Thymus (tissue), 11 donors: ENCODE data around the gene DOCK3. TPM values are rescaled to one million over a fixed set of nuclear protein-coding genes. Genes with fewer than 3 reads are reported as not detected.
A peak's percentile ranks its signal among the peaks of the same experiment; 100 is the strongest.

ENCODE experiments used
- DNase-seq, 9 donors: peaks; one replicate each; pipeline ENCODE4 v3.0.0-alpha.2; 2013; ENCODE audit warnings: low spot score in 9 of 9, low read depth in 6 of 9, missing footprints in 1 of 9
- H3K27ac ChIP-seq, 2 donors: one replicate each; pipeline ENCODE4 v1.5.1; 2013; ENCODE audit warnings: control low read depth in 1 of 2, low read depth in 1 of 2, low read length in 1 of 2, mild to moderate bottlenecking in 1 of 2, moderate library complexity in 1 of 2
- H3K27me3 ChIP-seq, 2 donors: one replicate each; pipeline ENCODE4 v1.5.1; 2013; ENCODE audit warnings: low read length in 1 of 2; ENCODE audit not compliant: control insufficient read depth in 2 of 2, insufficient read depth in 1 of 2
- H3K36me3 ChIP-seq, 2 donors: one replicate each; pipeline ENCODE4 v1.5.1; 2013; ENCODE audit warnings: low read length in 1 of 2, mild to moderate bottlenecking in 1 of 2, moderate library complexity in 1 of 2; ENCODE audit not compliant: control insufficient read depth in 2 of 2, insufficient read depth in 2 of 2
- H3K4me1 ChIP-seq, 2 donors: one replicate each; pipeline ENCODE4 v1.5.1; 2013; ENCODE audit warnings: low read length in 2 of 2; ENCODE audit not compliant: control insufficient read depth in 2 of 2, insufficient read depth in 2 of 2
- H3K4me3 ChIP-seq, 2 donors: one replicate each; pipeline ENCODE4 v1.5.1; 2013; ENCODE audit warnings: low read length in 2 of 2, control low read depth in 1 of 2, mild to moderate bottlenecking in 1 of 2
- H3K9me3 ChIP-seq, 2 donors: one replicate each; pipeline ENCODE4 v1.5.1; 2013; ENCODE audit warnings: low read length in 1 of 2, mild to moderate bottlenecking in 1 of 2; ENCODE audit not compliant: control insufficient read depth in 2 of 2, insufficient read depth in 1 of 2
- WGBS: extraction: QIAGEN DNeasy Blood & Tissue Kit; methylation state at CpG from one replicate; pipeline ENCODE4 v1.1.7; 2013; 5-methylcytosine and 5-hydroxymethylcytosine counted together
- polyA plus RNA-seq: library from polyadenylated mRNA; stranded (reverse); fragments of 200-250 nt; gene quantifications from one replicate; pipeline ENCODE4 v1.2.3, GENCODE V29; 2013
- total RNA-seq: library from RNA; stranded (reverse); fragments of 120-200 nt; gene quantifications from one replicate; pipeline ENCODE4 v1.2.4, GENCODE V29; 2013
- donor health status: healthy.

Gene DOCK3
- total and polyA plus RNA-seq, 2 donors, result 0.05 to 0.21 TPM

DNA sequence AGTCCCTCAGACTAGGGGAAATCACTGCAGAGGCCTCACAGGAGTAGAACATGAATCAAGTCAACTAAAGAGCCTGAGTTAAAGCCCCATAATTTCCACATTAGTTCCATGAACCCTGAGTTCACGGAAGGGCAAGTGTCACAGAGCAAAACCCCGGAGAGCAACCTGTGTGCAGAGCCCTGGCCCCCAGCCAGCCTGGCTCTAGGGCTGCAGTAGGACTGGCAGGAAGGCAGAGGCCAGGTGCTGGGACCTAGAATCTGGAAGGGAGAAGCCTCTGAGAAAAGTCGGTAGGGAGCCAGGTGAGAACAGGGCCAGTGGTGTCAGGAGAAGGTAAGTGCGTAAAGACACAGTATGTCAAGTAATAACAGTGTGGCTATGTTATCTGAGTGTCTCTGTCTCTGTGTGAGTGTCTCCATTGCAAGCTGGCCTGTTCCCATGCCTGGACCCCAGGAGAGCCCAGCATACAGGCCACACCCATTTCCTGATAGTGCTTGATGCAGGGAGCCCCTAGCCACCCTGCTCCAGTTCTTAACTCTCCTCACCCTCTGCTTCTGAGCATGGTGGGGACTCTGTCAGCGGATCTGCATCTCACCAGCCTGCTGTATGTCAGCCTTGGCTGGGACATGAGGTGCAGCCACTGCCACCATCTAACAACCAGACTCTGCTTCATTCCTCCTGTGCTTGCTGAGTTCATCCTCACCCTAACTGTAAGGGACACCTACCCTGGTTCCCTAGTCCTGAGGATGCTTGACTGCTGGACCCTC is 699.1 kb downstream of the DOCK3 start:
- no peak overlapping the region for H3K27ac ChIP-seq
- peaks cover 4 to 11% of the 10 kb centered on the region in 2 donors for H3K4me1 ChIP-seq
- no peak overlapping the region for H3K4me3 ChIP-seq
- 84% methylated on average over 5 of the region's 5 CpGs for WGBS
- no peaks in the 10 kb centered on the region for H3K36me3 ChIP-seq
- DNase-seq, result no peak
- no peaks in the 10 kb centered on the region for H3K9me3 ChIP-seq
- peaks cover 0 to 2% of the 10 kb centered on the region in 2 donors for H3K27me3 ChIP-seq

DNA sequence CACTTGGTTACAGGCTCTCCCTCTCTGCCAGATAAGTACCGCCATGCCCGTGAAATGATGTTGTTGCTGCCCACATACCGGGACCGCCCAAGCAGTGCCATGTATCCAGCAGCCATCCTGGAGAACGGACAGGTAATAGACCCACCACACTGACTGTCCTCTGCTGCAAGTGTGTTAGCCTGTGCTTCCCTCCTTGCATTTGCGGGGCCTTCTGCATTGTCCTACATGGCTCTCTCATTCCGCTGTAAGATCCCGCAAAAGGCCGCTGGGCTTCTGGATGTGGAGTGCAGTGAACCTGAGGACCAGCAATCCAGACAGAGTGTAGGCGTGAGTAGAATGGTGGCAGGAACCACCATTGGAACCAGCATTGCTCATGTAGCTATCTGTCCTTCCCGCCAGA is 699.7 kb downstream of the DOCK3 start:
- no peak overlapping the region for H3K4me3 ChIP-seq
- no peak overlapping the region for H3K27ac ChIP-seq
- H3K9me3 ChIP-seq, result no peaks in the 10 kb centered on the region
- H3K27me3 ChIP-seq, result peaks cover 0 to 2% of the 10 kb centered on the region in 2 donors
- H3K36me3 ChIP-seq, result no peaks in the 10 kb centered on the region
- peaks cover 8 to 17% of the 10 kb centered on the region in 2 donors for H3K4me1 ChIP-seq
- 97% methylated on average over 11 of the region's 11 CpGs for WGBS
- no peak for DNase-seq

DNA sequence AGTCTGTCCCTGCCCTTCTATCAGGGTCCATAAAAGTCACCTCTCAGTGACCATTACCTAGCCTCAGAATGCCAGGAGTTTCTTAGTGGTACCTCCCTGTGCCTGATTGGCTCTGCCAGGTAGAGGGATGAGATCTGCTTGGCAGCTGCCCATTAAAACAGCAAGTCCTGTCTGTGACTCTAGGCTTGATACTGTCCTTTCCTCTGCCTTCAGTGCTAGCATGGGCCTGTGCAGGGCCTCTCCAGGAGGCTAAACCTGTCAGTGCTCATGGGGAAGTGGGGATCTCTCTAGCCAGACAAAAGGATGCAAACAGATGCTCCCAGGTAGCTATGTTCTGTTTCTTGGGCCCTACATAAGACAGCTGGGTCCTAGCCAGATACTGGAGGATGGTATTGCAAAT is 700.4 kb downstream of the DOCK3 start:
- no peak overlapping the region for H3K27ac ChIP-seq
- H3K27me3 ChIP-seq, result peaks cover 0 to 2% of the 10 kb centered on the region in 2 donors
- H3K4me3 ChIP-seq, result no peak overlapping the region
- DNase-seq, result no peak
- no peaks in the 10 kb centered on the region for H3K9me3 ChIP-seq
- H3K4me1 ChIP-seq, result peaks cover 15 to 24% of the 10 kb centered on the region in 2 donors
- H3K36me3 ChIP-seq, result no peaks in the 10 kb centered on the region

DNA sequence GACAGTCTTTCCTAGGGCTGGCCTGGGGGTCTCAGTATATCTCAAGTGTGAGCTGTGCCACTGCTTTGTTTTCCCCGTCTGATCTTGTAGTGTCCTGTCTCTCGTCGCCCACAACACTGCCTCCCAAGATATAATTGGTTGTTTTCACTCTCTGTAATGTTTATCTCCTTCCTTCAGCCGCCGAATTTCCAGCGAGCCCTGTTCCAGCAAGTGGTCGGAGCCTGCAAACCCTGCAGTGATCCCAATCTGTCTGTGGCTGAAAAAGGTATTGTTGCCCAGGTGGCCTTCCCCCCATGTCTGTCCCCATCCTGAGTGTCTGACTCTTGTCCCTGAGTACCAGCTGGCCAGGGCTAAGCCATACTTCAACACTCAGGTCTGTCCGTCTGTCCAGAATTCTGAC is 700.8 kb downstream of the DOCK3 start:
- H3K27me3 ChIP-seq, result no peaks in the 10 kb centered on the region
- no peak overlapping the region for H3K27ac ChIP-seq
- WGBS, result 96% methylated on average over 8 of the region's 8 CpGs
- DNase-seq, result no peak
- H3K36me3 ChIP-seq, result no peaks in the 10 kb centered on the region
- peaks cover 16 to 27% of the 10 kb centered on the region in 2 donors for H3K4me1 ChIP-seq
- H3K9me3 ChIP-seq, result no peaks in the 10 kb centered on the region
- H3K4me3 ChIP-seq, result no peak overlapping the region

DNA sequence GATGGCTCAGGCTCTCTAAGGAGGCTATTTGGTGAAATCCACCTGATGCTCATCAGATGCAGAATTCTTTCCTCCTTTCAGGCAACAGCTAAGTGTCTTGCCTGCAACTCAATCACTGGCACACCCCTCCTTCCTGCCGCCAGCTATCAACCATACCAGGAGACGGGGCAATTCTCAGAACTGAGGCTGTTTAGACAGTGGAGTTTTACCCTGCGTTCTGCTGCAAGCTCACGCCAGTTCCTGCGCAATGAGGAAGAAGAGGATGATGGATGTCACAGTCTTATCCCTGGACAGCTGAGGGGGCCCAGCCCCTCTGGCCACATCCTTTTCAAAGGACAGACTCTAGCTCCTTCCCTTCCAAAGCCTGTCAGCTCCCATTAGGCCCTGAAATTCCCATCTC is 703.3 kb downstream of the DOCK3 start:
- peaks cover 17 to 27% of the 10 kb centered on the region in 2 donors for H3K4me1 ChIP-seq
- H3K27ac ChIP-seq, result no peak overlapping the region
- H3K36me3 ChIP-seq, result no peaks in the 10 kb centered on the region
- H3K9me3 ChIP-seq, result no peaks in the 10 kb centered on the region
- WGBS, result 48% methylated on average over 5 of the region's 5 CpGs
- H3K4me3 ChIP-seq, result no peak overlapping the region
- no peaks in the 10 kb centered on the region for H3K27me3 ChIP-seq
- DNase-seq, result no peak

DNA sequence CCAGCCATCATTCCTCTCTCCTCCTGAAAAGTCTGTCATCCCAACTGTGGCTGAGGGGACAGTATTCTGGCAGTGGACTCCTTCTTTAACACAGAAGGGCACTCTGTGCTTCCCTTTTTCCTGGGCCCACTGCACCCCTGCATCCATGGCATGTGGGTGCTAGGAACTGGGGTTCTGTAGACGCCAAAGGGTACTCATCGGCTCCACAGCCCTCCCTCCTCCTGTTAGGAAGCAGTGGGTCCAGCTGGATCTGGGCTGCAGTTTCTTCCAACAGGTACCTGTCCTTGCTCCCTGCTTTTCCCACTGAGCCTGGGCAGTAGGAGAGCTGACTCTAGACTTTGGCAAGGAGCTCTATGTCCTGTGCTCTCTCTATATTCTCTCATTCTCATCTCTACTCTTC is 704.0 kb downstream of the DOCK3 start:
- 80% methylated on average over 2 of the region's 2 CpGs for WGBS
- Histone ChIP-seq H3K4me3 (no peak overlapping the region), H3K4me1 (peaks cover 20 to 31% of the 10 kb centered on the region in 2 donors), H3K27ac (no peak overlapping the region), H3K36me3 (no peaks in the 10 kb centered on the region), H3K9me3 (no peaks in the 10 kb centered on the region), H3K27me3 (no peaks in the 10 kb centered on the region)
- DNase-seq, result no peak

DNA sequence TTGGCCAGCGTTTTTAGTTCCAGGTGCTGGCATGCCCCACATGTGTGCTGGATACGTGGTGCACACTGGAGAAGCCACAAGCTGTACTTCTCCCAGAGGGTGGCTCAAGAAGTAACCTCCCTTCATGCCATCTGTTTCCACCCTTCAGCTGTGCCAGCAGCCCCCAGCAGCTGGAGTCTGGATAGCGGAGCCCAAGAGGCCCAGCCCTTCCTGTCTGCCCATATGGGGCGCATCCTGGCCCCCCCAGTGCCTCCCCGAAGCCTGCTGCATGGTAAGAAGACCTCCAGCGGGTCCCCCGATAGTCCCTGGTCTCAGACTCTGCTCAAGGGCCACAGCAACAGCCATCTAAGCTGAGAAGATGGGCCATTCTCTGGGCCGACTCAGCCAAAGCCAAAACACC is 704.6 kb downstream of the DOCK3 start:
- peak in 2 of 9 donors; percentile 30 to 53 for DNase-seq
- Histone ChIP-seq H3K9me3 (no peaks in the 10 kb centered on the region), H3K27ac (peak overlapping the region; percentile 19 to 57), H3K4me3 (no peak overlapping the region), H3K4me1 (peaks cover 22 to 34% of the 10 kb centered on the region in 2 donors), H3K36me3 (no peaks in the 10 kb centered on the region), H3K27me3 (no peaks in the 10 kb centered on the region)
- 10% methylated on average over 8 of the region's 8 CpGs for WGBS

DNA sequence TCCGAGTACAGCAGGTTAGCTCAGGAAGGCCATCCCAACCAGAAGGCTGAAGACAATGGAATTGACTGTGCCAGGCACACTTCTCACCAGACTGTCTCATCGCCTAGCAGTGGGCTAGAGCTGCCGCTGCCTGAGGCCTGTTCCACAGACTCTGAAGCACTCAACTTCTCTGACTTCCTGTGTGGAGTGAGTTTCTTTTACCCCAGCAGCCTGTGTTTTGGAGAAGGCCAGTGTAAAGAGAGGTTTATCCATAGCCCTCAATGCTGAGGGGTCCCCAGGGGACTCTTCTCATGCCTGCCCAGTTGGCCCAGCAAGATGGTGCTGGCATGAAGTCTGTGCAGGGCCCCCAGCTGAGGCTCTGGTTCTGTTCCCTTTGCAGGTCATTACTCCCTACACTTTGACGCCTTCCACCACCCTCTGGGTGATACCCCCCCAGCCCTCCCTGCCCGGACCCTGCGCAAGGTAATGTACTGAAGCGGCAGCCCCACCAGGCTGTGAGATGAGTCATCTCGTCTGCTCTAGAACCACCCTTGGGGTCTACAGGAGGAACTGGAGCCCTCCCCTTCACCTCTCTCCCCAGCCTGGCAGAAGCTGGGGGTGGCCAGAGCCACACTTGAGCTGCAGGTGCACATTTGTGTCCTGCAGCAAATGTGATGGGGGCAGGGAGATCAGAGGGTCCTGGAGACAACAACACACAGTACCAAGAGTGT is 705.2 kb downstream of the DOCK3 start:
- H3K27ac ChIP-seq, result peak overlapping the region; percentile 50 to 57
- H3K27me3 ChIP-seq, result no peaks in the 10 kb centered on the region
- peak in 2 of 9 donors; percentile 30 to 48 for DNase-seq
- WGBS, result 41% methylated on average over 8 of the region's 8 CpGs
- peaks cover 23 to 34% of the 10 kb centered on the region in 2 donors for H3K4me1 ChIP-seq
- no peaks in the 10 kb centered on the region for H3K36me3 ChIP-seq
- H3K4me3 ChIP-seq, result no peak overlapping the region
- no peaks in the 10 kb centered on the region for H3K9me3 ChIP-seq

DNA sequence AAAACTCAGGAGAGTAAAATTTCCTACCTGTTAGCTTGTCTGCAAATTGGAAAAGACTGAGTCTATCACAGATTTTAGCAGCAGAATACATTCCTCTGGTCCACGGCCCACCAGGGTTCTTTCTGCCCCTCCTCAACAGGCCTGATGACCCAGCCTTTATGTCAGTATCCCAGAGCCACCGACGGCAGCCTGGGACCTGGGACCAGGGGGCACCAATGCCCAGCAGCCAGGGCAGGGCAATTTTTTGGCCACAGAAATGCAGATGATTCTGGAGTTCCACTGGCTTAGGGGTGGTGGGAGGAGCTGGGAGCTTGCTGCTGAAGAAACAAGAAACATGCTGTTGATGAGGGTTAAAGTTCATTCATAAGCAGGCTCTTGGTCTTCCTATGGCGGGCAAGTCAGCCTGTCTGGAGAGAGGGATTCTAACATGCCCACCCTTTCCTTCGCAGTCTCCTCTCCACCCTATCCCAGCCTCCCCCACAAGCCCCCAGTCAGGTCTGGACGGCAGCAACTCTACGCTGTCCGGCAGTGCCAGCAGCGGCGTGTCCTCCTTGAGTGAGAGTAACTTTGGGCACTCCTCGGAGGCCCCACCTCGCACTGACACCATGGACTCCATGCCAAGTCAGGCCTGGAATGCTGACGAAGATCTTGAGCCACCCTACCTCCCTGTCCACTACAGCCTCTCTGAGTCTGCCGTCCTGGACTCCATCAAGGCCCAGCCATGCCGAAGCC is 706.0 kb downstream of the DOCK3 start:
- Histone ChIP-seq H3K27me3 (no peaks in the 10 kb centered on the region), H3K4me1 (peaks cover 26 to 37% of the 10 kb centered on the region in 2 donors), H3K9me3 (no peaks in the 10 kb centered on the region), H3K27ac (peak overlapping the region in 1 of 2 donors; percentile 57), H3K36me3 (no peaks in the 10 kb centered on the region), H3K4me3 (no peak overlapping the region)
- 96% methylated on average over 15 of the region's 15 CpGs for WGBS
- DNase-seq, result no peak
